Lower lobe of right lung (tissue), 2 donors: ENCODE data around the gene SMAD6. TPM values are rescaled to one million over a fixed set of nuclear protein-coding genes. Genes with fewer than 3 reads are reported as not detected.

Experiments
- ATAC-seq, 2 donors: fragments of 200-7000 bp; cut with Tn5 transposase; one replicate each; pipeline ENCODE4 v1.9.1; 2020 to 2022; ENCODE audit warnings: mild to moderate bottlenecking in 2 of 2, moderate library complexity in 2 of 2
- DNase-seq: peaks from one replicate; pipeline ENCODE4 v3.0.0-alpha.2; 2020
- H3K27ac ChIP-seq: fragments of 200-600 bp; one replicate; pipeline ENCODE4 v1.8.0; 2022
- H3K27me3 ChIP-seq: fragments of 200-600 bp; one replicate; pipeline ENCODE4 v1.8.0; 2022; ENCODE audit warnings: low read depth
- H3K36me3 ChIP-seq: fragments of 200-600 bp; one replicate; pipeline ENCODE4 v1.8.0; 2022; ENCODE audit warnings: mild to moderate bottlenecking
- H3K4me1 ChIP-seq: fragments of 200-600 bp; one replicate; pipeline ENCODE4 v1.8.0; 2022
- H3K4me3 ChIP-seq: fragments of 200-600 bp; one replicate; pipeline ENCODE4 v1.8.0; 2022; ENCODE audit warnings: mild to moderate bottlenecking
- H3K9me3 ChIP-seq: fragments of 200-600 bp; one replicate; pipeline ENCODE4 v1.8.0; 2022
- CTCF ChIP-seq: fragments of 200-600 bp; IDR thresholded peaks from one replicate; pipeline ENCODE4 v1.8.0; 2022; ENCODE audit warnings: antibody characterized with exemption, mild to moderate bottlenecking
- intact Hi-C: fragments of 100-400 bp; cut with DNase I; formaldehyde crosslinking; loops from one replicate; pipeline ENCODE4 v1.11.0; 2022
- total RNA-seq: library from RNA; stranded (reverse); fragmentation: NEBNext Ultra II Directional; extraction: Animal tissue kit (Norgen Biotek cat#: 25700); gene quantifications from one replicate; pipeline ENCODE4 v1.2.1, GENCODE V29; 2021
- donor health status: DM: no; HTN: yes; CAD: no; lungs with severe emphysema.

Gene SMAD6
- total RNA-seq, 1 donor from 2014 or later: 159 TPM

DNA sequence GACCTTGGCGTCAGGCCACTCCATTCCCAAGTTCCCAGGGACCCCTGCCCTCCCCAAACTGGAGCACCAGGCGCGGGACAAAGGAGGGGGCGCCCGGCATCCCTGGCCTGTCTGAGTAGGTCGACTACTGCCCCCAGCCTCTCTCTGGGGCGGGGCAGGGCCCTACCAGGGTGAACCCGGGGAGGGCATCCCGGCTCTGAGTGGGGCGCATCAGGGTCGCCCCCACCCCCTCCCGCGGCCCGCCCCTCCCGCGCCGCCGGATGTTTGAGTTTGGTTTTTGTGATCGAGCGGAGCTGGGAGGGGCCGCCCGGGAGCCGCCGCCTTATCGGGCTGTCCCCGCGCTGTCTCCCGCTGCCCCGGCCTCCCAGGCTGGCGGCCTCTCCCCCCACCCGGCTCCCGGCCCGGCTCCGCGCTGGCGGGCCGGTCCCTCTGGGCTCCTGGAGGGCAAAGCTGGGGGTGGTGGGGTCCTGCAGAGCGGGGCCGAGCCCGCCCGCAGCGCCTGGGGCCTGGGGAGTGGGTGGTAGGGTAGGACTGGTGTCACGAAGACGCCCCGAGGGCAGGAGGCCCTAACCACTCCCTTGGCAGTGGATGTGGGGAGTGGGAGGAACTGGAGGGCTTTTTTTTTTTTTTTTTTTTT is 47.2 kb upstream of the SMAD6 start:
- H3K27ac ChIP-seq: peak overlapping the region; percentile 76
- ATAC-seq (peak; percentile 31 to 38), DNase-seq (no peak)

DNA sequence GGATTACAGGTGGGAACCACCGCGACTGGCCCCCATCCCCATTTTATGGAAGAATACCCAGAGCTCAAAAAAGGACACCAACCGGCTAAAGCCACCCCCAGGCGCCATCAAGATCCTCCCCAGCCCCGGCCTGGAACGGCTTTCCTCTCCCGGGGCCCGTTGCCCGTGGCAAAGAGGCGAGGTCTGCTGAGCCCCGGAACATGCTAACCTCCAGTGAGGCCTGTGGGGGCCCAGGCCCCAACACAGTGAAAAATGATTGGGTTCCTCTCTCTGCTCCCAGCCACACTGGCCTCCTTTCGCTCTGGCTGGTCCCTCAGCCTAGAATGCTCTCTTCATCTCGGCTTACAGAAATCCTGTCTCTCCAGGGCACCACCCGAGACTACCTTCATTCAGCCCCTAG is 46.5 kb upstream of the SMAD6 start:
- DNase-seq (no peak), ATAC-seq (no peak)
- no peaks in the 10 kb centered on the region for H3K27me3 ChIP-seq
- no peaks in the 10 kb centered on the region for H3K9me3 ChIP-seq
- peak overlapping the region; percentile 45 for H3K4me3 ChIP-seq
- no peak for TF ChIP-seq CTCF
- no peaks in the 10 kb centered on the region for H3K36me3 ChIP-seq
- intact Hi-C loops: no loop called here
- H3K27ac ChIP-seq: peak overlapping the region; percentile 76
- peaks cover 28% of the 10 kb centered on the region for H3K4me1 ChIP-seq

More for the DNA sequence above, 47.2 kb upstream of the SMAD6 start:
- intact Hi-C loops: no loop called here
- Histone ChIP-seq H3K4me1 (peaks cover 32% of the 10 kb centered on the region), H3K9me3 (no peaks in the 10 kb centered on the region), H3K4me3 (peak overlapping the region; percentile 45), H3K36me3 (no peaks in the 10 kb centered on the region), H3K27me3 (no peaks in the 10 kb centered on the region)
- TF ChIP-seq CTCF: no peak

GRCh38 chr15:66655997-66656396 is 46.0 kb upstream of the SMAD6 start:
- Histone ChIP-seq H3K9me3 (no peaks in the 10 kb centered on the region), H3K27ac (peak overlapping the region; percentile 76), H3K27me3 (no peaks in the 10 kb centered on the region), H3K36me3 (no peaks in the 10 kb centered on the region), H3K4me3 (peak overlapping the region; percentile 45), H3K4me1 (peaks cover 30% of the 10 kb centered on the region)
- no peak for TF ChIP-seq CTCF
- DNase-seq: no peak
- peak in 1 of 2 donors; percentile 12 for ATAC-seq
- intact Hi-C loops: no loop called here

GRCh38 chr15:66657185-66658020 is 44.6 kb upstream of the SMAD6 start:
- TF ChIP-seq CTCF: no peak
- peak overlapping the region; percentile 45 for H3K4me3 ChIP-seq
- intact Hi-C loops: no loop called here
- DNase-seq (no peak), ATAC-seq (no peak)
- H3K9me3 ChIP-seq: no peaks in the 10 kb centered on the region
- H3K36me3 ChIP-seq: no peaks in the 10 kb centered on the region
- peak overlapping the region; percentile 76 for H3K27ac ChIP-seq
- H3K27me3 ChIP-seq: no peaks in the 10 kb centered on the region
- peaks cover 38% of the 10 kb centered on the region for H3K4me1 ChIP-seq

GRCh38 chr15:66658044-66658443 is 44.0 kb upstream of the SMAD6 start:
- DNase-seq (no peak), ATAC-seq (no peak)
- H3K9me3 ChIP-seq: no peaks in the 10 kb centered on the region
- TF ChIP-seq CTCF: no peak
- intact Hi-C loops: no loop called here
- H3K27me3 ChIP-seq: no peaks in the 10 kb centered on the region
- H3K36me3 ChIP-seq: no peaks in the 10 kb centered on the region
- peak overlapping the region; percentile 76 for H3K27ac ChIP-seq
- no peak overlapping the region for H3K4me3 ChIP-seq
- H3K4me1 ChIP-seq: peaks cover 39% of the 10 kb centered on the region
